H9 (cell line): ENCODE data around the gene PTCD1. TPM values are rescaled to one million over a fixed set of nuclear protein-coding genes. Genes with fewer than 3 reads are reported as not detected.
"Not testable (repeated sequence)": the region's sequence is repeated elsewhere in the genome, so short reads cannot be mapped to it uniquely, and the experiment has no call there.

Source experiments
- DNase-seq: peaks from one replicate; pipeline ENCODE4 v3.0.0-alpha.2; 2017
- H2AFZ ChIP-seq: one replicate; pipeline ENCODE4 v1.6.1; 2013; ENCODE audit warnings: mild to moderate bottlenecking, low read length, control low read depth, moderate library complexity
- H2AK5ac ChIP-seq: 2 replicates; pipeline ENCODE4 v1.6.1; 2013; ENCODE audit warnings: low read length, control low read depth, mixed read lengths; ENCODE audit not compliant: insufficient read length
- H2BK120ac ChIP-seq: one replicate; pipeline ENCODE4 v1.6.1; 2013; ENCODE audit warnings: low read depth, mild to moderate bottlenecking, low read length, control low read depth, inconsistent platforms; ENCODE audit not compliant: poor library complexity, severe bottlenecking
- H2BK12ac ChIP-seq: 2 replicates; pipeline ENCODE4 v1.6.1; 2013; ENCODE audit warnings: low read length, control low read depth, mixed read lengths, low read depth; ENCODE audit not compliant: insufficient read length
- H2BK15ac ChIP-seq: 2 replicates; pipeline ENCODE4 v1.6.1; 2013; ENCODE audit warnings: low read depth, low read length, control low read depth
- H2BK20ac ChIP-seq: one replicate; pipeline ENCODE4 v1.6.1; 2013; ENCODE audit warnings: low read depth, mild to moderate bottlenecking, low read length, control low read depth, inconsistent platforms; ENCODE audit not compliant: poor library complexity, severe bottlenecking
- H2BK5ac ChIP-seq: 2 replicates; pipeline ENCODE4 v1.6.1; 2013; ENCODE audit warnings: low read length, control low read depth, mixed read lengths; ENCODE audit not compliant: insufficient read length
- H3K14ac ChIP-seq: 2 replicates; pipeline ENCODE4 v1.6.1; 2013; ENCODE audit warnings: low read length, control low read depth; ENCODE audit not compliant: insufficient read depth
- H3K18ac ChIP-seq: 2 replicates; pipeline ENCODE4 v1.6.1; 2013; ENCODE audit warnings: low read depth, mild to moderate bottlenecking, mixed read lengths, low read length, control low read depth; ENCODE audit not compliant: insufficient read length
- H3K23ac ChIP-seq: 2 replicates; pipeline ENCODE4 v1.6.1; 2013; ENCODE audit warnings: low read length, control low read depth, mixed read lengths, low read depth; ENCODE audit not compliant: insufficient read length
- H3K23me2 ChIP-seq: 2 replicates; pipeline ENCODE4 v1.6.1; 2013; ENCODE audit warnings: low read depth, mild to moderate bottlenecking, mixed read lengths, low read length, control low read depth; ENCODE audit not compliant: insufficient read length, poor library complexity, severe bottlenecking
- H3K27ac ChIP-seq: 2 replicates; pipeline ENCODE4 v1.5.1; 2013; ENCODE audit warnings: low read length, control low read depth, mixed read lengths, low read depth; ENCODE audit not compliant: insufficient read length
- H3K27me3 ChIP-seq: 2 replicates; pipeline ENCODE4 v1.6.1; 2013; ENCODE audit warnings: low read length, control low read depth, inconsistent platforms; ENCODE audit not compliant: insufficient read depth
- H3K4ac ChIP-seq: 2 replicates; pipeline ENCODE4 v1.6.1; 2013; ENCODE audit warnings: low read depth, mild to moderate bottlenecking, control low read depth, inconsistent platforms, low read length, moderate library complexity
- H3K4me1 ChIP-seq: 2 replicates; pipeline ENCODE4 v1.6.1; 2013; ENCODE audit warnings: low read length, control low read depth, inconsistent platforms; ENCODE audit not compliant: insufficient read depth
- H3K4me2 ChIP-seq: 2 replicates; pipeline ENCODE4 v1.6.1; 2013; ENCODE audit warnings: low read length, control low read depth, mixed read lengths; ENCODE audit not compliant: insufficient read length, insufficient read depth
- H3K56ac ChIP-seq: 2 replicates; pipeline ENCODE4 v1.6.1; 2013; ENCODE audit warnings: low read depth, mild to moderate bottlenecking, mixed read lengths, low read length, control low read depth; ENCODE audit not compliant: insufficient read length
- H3K79me1 ChIP-seq: 2 replicates; pipeline ENCODE4 v1.6.1; 2013; ENCODE audit warnings: low read depth, mild to moderate bottlenecking, moderate library complexity, low read length, control low read depth, inconsistent platforms; ENCODE audit not compliant: insufficient read depth, poor library complexity, severe bottlenecking
- H3K79me2 ChIP-seq: 2 replicates; pipeline ENCODE4 v1.6.1; 2013; ENCODE audit warnings: low read length, control low read depth, inconsistent platforms; ENCODE audit not compliant: insufficient read depth
- H3K9ac ChIP-seq: 2 replicates; pipeline ENCODE4 v1.6.1; 2013; ENCODE audit warnings: low read length, control low read depth, mixed read lengths; ENCODE audit not compliant: insufficient read length; ENCODE audit errors: extremely low read depth
- H3K9me3 ChIP-seq: one replicate; pipeline ENCODE4 v1.6.1; 2013; ENCODE audit warnings: low read depth, low read length, inconsistent platforms; ENCODE audit not compliant: control insufficient read depth
- H3T11ph ChIP-seq: one replicate; pipeline ENCODE4 v1.6.1; 2013; ENCODE audit warnings: mild to moderate bottlenecking, low read length, control low read depth, inconsistent platforms
- H4K20me1 ChIP-seq: one replicate; pipeline ENCODE4 v1.6.1; 2013; ENCODE audit not compliant: control insufficient read depth, insufficient read length, insufficient read depth
- H4K5ac ChIP-seq: 2 replicates; pipeline ENCODE4 v1.6.1; 2013; ENCODE audit warnings: low read depth, mild to moderate bottlenecking, mixed read lengths, low read length, control low read depth; ENCODE audit not compliant: insufficient read length
- H4K8ac ChIP-seq: replicated peaks from 2 replicates; pipeline ENCODE4 v1.6.1; 2013; ENCODE audit warnings: low read length, control low read depth, mixed read lengths, low read depth; ENCODE audit not compliant: insufficient read length
- H4K91ac ChIP-seq: 2 replicates; pipeline ENCODE4 v1.6.1; 2013; ENCODE audit warnings: low read depth, mild to moderate bottlenecking, moderate library complexity, mixed read lengths, low read length, control low read depth; ENCODE audit not compliant: insufficient read length
- H3K27ac Mint-ChIP-seq, 3 experiments: 2 replicates in 2 of 3; 3 replicates in 1 of 3; pipeline ENCODE4 v1.8.0; 2020 to 2021; ENCODE audit warnings: mixed read lengths in 3 of 3, mild to moderate bottlenecking in 1 of 3, moderate library complexity in 1 of 3
- H3K27me3 Mint-ChIP-seq: 2 replicates; pipeline ENCODE4 v1.8.0; 2021; ENCODE audit warnings: low read depth, mild to moderate bottlenecking, moderate library complexity, mixed read lengths
- H3K36me3 Mint-ChIP-seq, 3 experiments: 2 replicates in 2 of 3; 3 replicates in 1 of 3; pipeline ENCODE4 v1.8.0; 2020 to 2021; ENCODE audit warnings: low read depth in 3 of 3, mixed read lengths in 3 of 3; ENCODE audit not compliant: insufficient read depth in 1 of 3
- H3K4me1 Mint-ChIP-seq, 2 experiments: 2 replicates each; pipeline ENCODE4 v1.8.0; 2020; ENCODE audit warnings: mixed read lengths in 2 of 2
- H3K4me3 Mint-ChIP-seq, 2 experiments: 2 replicates in 1 of 2; 3 replicates in 1 of 2; pipeline ENCODE4 v1.8.0; 2020 to 2021; ENCODE audit warnings: mild to moderate bottlenecking in 2 of 2, mixed read lengths in 2 of 2, moderate library complexity in 1 of 2
- H3K9me3 Mint-ChIP-seq, 2 experiments: 2 replicates in 1 of 2; 3 replicates in 1 of 2; pipeline ENCODE4 v1.8.0; 2020; ENCODE audit warnings: mild to moderate bottlenecking in 2 of 2, mixed read lengths in 2 of 2, moderate library complexity in 1 of 2
- WGBS: extraction: QIAGEN DNeasy Blood & Tissue Kit; methylation state at CpG from one replicate; pipeline ENCODE4 v1.1.7; 2013; ENCODE audit warnings: missing lambda C conversion rate, low lambda C conversion rate, mixed read lengths; ENCODE audit not compliant: insufficient read length; ENCODE audit errors: extremely low coverage; 5-methylcytosine and 5-hydroxymethylcytosine counted together
- total RNA-seq: library from RNA; stranded (reverse); gene quantifications from 2 replicates; pipeline ENCODE4 v1.2.1, GENCODE V29; 2021
- TF ChIP-seq, protein P1 (sequence below): fragments of 200-600 bp; sonication (generic); conservative IDR thresholded peaks from 3 replicates; pipeline ENCODE4 v1.8.0; 2021; ENCODE audit warnings: antibody characterized with exemption, mild to moderate bottlenecking

PTCD1 gene
- total RNA-seq, 1 experiment from 2014 or later: 12.8 TPM

DNA sequence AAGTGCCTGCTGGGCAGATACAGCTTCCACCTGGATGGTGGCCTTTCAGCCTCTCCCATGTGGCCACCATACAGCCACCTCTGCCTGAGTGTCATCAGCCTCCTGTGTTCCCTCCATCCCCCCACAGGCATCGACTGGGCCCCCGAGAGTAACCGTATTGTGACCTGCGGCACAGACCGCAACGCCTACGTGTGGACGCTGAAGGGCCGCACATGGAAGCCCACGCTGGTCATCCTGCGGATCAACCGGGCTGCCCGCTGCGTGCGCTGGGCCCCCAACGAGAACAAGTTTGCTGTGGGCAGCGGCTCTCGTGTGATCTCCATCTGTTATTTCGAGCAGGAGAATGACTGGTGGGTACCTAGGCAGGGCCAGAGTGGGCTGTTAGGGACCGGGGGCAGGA, 50.7 kb downstream of the PTCD1 start:
- Histone ChIP-seq H4K91ac (no peak overlapping the region), H3T11ph (no peak overlapping the region), H3K14ac (no peak overlapping the region), H3K79me1 (no peaks in the 10 kb centered on the region), H3K23me2 (peaks cover 9% of the 10 kb centered on the region), H2BK5ac (no peak overlapping the region), H3K18ac (no peak overlapping the region), H4K5ac (no peak overlapping the region), H3K23ac (no peak overlapping the region), H3K9me3 (no peaks in the 10 kb centered on the region), H2AK5ac (no peak overlapping the region), H3K4ac (no peak overlapping the region), H3K27ac (no peak overlapping the region), H4K8ac (no peak overlapping the region), H3K4me1 (no peaks in the 10 kb centered on the region), H2BK120ac (no peak overlapping the region), H2AFZ (no peak overlapping the region), H4K20me1 (no peaks in the 10 kb centered on the region), H3K56ac (no peak overlapping the region), H3K4me2 (no peak overlapping the region), H3K79me2 (no peaks in the 10 kb centered on the region), H2BK15ac (no peak overlapping the region), H2BK12ac (no peak overlapping the region), H3K27me3 (no peaks in the 10 kb centered on the region), H3K9ac (no peak overlapping the region), H2BK20ac (no peak overlapping the region)
- Mint-ChIP-seq H3K27ac (no peak overlapping the region), H3K27me3 (no peaks in the 10 kb centered on the region; the same call in 1 of the 2 replicates), H3K9me3 (no peaks in the 10 kb centered on the region; a peak in 1 of 5 replicates), H3K4me3 (no peak overlapping the region), H3K36me3 (peaks cover 14 to 52% (median 24%) of the 10 kb centered on the region in 3 experiments), H3K4me1 (peaks cover 3 to 4% of the 10 kb centered on the region in 2 experiments; a peak in 2 of 4 replicates)
- WGBS: no CpG with 5 or more reads among the region's 20 CpGs
- no peak for DNase-seq
- TF ChIP-seq, protein P1, sequence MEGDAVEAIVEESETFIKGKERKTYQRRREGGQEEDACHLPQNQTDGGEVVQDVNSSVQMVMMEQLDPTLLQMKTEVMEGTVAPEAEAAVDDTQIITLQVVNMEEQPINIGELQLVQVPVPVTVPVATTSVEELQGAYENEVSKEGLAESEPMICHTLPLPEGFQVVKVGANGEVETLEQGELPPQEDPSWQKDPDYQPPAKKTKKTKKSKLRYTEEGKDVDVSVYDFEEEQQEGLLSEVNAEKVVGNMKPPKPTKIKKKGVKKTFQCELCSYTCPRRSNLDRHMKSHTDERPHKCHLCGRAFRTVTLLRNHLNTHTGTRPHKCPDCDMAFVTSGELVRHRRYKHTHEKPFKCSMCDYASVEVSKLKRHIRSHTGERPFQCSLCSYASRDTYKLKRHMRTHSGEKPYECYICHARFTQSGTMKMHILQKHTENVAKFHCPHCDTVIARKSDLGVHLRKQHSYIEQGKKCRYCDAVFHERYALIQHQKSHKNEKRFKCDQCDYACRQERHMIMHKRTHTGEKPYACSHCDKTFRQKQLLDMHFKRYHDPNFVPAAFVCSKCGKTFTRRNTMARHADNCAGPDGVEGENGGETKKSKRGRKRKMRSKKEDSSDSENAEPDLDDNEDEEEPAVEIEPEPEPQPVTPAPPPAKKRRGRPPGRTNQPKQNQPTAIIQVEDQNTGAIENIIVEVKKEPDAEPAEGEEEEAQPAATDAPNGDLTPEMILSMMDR: no peak

DNA sequence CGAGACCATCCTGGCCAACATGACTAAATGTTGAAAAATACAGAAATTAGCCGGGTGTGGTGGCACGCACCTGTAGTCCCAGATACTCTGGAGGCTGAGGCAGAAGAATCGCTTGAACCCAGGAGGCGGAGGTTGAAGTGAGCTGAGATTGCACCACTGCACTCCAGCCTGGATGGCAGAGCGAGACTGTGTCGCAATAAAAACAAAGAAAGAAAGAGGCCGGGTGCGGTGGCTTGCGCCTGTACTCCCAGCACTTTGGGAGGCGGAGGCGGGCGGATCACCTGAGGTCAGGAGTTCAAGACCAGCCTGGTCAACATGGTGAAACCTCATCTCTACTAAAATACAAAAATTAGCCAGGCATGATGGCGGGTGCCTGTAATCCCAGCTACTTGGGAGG, 51.4 kb downstream of the PTCD1 start:
- not testable (repeated sequence) for H4K5ac ChIP-seq, H3K4me1 Mint-ChIP-seq, H2BK20ac ChIP-seq, H3K27ac ChIP-seq, H2BK5ac ChIP-seq, H2AFZ ChIP-seq, H4K91ac ChIP-seq, H3K9me3 Mint-ChIP-seq, H3K79me2 ChIP-seq, H3K14ac ChIP-seq, H3K23me2 ChIP-seq, H3K56ac ChIP-seq, DNase-seq, H3K4ac ChIP-seq, H2BK12ac ChIP-seq, H3K4me2 ChIP-seq, H3K9ac ChIP-seq, H2BK15ac ChIP-seq, H3K27me3 ChIP-seq, H3K79me1 ChIP-seq, H3K18ac ChIP-seq, H3K27me3 Mint-ChIP-seq, H2AK5ac ChIP-seq, H3T11ph ChIP-seq, H3K23ac ChIP-seq, H4K20me1 ChIP-seq, H2BK120ac ChIP-seq, H3K4me1 ChIP-seq, H3K9me3 ChIP-seq, H3K4me3 Mint-ChIP-seq, H4K8ac ChIP-seq, H3K27ac Mint-ChIP-seq
- WGBS: no CpG with 5 or more reads among the region's 14 CpGs
- H3K36me3 Mint-ChIP-seq: peaks cover 14 to 52% (median 24%) of the 10 kb centered on the region in 3 experiments
